Measurements from ENCODE around the gene CTNNBL1.
"Not testable (repeated sequence)": the region's sequence is repeated elsewhere in the genome, so short reads cannot be mapped to it uniquely, and the experiment has no call there.

The CTNNBL1 gene

GRCh38 chr20:37850724-37851355 lies 157.0 kb downstream of the CTNNBL1 start:
- Histone ChIP-seq H3K36me3 (ENCODE audit: control insufficient read depth in 1 of 2, insufficient read depth in 2 of 2, low read depth in 1 of 2, low read length in 2 of 2) (peaks cover 10 to 51% of the 10 kb centered on the region in 2 experiments), H3K4me3 (ENCODE audit: insufficient read depth in 1 of 2, low read depth in 1 of 2, low read length in 2 of 2) (no peak overlapping the region), H3K79me1 (replicated peaks; ENCODE audit: low read length, poor library complexity, severe bottlenecking) (no peaks in the 10 kb centered on the region), H3K9me3 (ENCODE audit: control insufficient read depth, low read length) (no peaks in the 10 kb centered on the region), H4K91ac (ENCODE audit: low read length) (no peak overlapping the region), H3K9ac (ENCODE audit: low read length) (no peak overlapping the region), H3K27ac (ENCODE audit: low read length, poor library complexity, severe bottlenecking) (no peak overlapping the region), H2BK12ac (ENCODE audit: low read length in 2 of 2) (no peak overlapping the region), H2BK15ac (ENCODE audit: low read depth, poor library complexity, severe bottlenecking) (no peak overlapping the region), H3K18ac (ENCODE audit: low read depth in 1 of 2, low read length in 2 of 2) (no peak overlapping the region), H2AK5ac (ENCODE audit: low read length, severe bottlenecking) (no peak overlapping the region), H3K14ac (ENCODE audit: low read length in 2 of 2) (no peak overlapping the region), H3K4me1 (ENCODE audit: control insufficient read depth, insufficient read depth, low read depth, low read length) (no peaks in the 10 kb centered on the region), H2AFZ (ENCODE audit: low read depth, low read length) (no peak overlapping the region), H3K23ac (ENCODE audit: low read length in 2 of 2) (no peak overlapping the region), H3K27me3 (ENCODE audit: control insufficient read depth in 1 of 2, insufficient read depth in 1 of 2, low read length in 2 of 2) (no peaks in the 10 kb centered on the region), H4K8ac (ENCODE audit: low read length) (no peak overlapping the region), H2BK120ac (ENCODE audit: low read depth, low read length) (no peak overlapping the region), H2BK5ac (ENCODE audit: low read depth, low read length, poor library complexity, severe bottlenecking) (no peak overlapping the region), H3K4me2 (ENCODE audit: low read length, poor library complexity, severe bottlenecking) (no peak overlapping the region), H3K4ac (ENCODE audit: low read depth in 1 of 2, low read length in 2 of 2) (no peak overlapping the region)
- no peak for DNase-seq
- WGBS, result 66% methylated on average over 10 of the region's 10 CpGs

- no peak overlapping the region for H2BK5ac ChIP-seq (ENCODE audit: low read depth, low read length, poor library complexity, severe bottlenecking)
- H3K14ac ChIP-seq (ENCODE audit: low read length in 2 of 2), result no peak overlapping the region
- H2BK12ac ChIP-seq (ENCODE audit: low read length in 2 of 2), result no peak overlapping the region
- H3K79me1 ChIP-seq (replicated peaks; ENCODE audit: low read length, poor library complexity, severe bottlenecking), result no peaks in the 10 kb centered on the region
- H4K8ac ChIP-seq (ENCODE audit: low read length), result no peak overlapping the region
- no peak overlapping the region for H3K18ac ChIP-seq (ENCODE audit: low read depth in 1 of 2, low read length in 2 of 2)
- no peak overlapping the region for H4K91ac ChIP-seq (ENCODE audit: low read length)
- H3K27me3 ChIP-seq (ENCODE audit: control insufficient read depth in 1 of 2, insufficient read depth in 1 of 2, low read length in 2 of 2), result no peaks in the 10 kb centered on the region
- no peak overlapping the region for H2BK15ac ChIP-seq (ENCODE audit: low read depth, poor library complexity, severe bottlenecking)
- no peaks in the 10 kb centered on the region for H3K9me3 ChIP-seq (ENCODE audit: control insufficient read depth, low read length)
- no peak overlapping the region for H3K23ac ChIP-seq (ENCODE audit: low read length in 2 of 2)
- no peak overlapping the region for H3K27ac ChIP-seq (ENCODE audit: low read length, poor library complexity, severe bottlenecking)
- peaks cover 13 to 39% of the 10 kb centered on the region in 2 experiments for H3K36me3 ChIP-seq (ENCODE audit: control insufficient read depth in 1 of 2, insufficient read depth in 2 of 2, low read depth in 1 of 2, low read length in 2 of 2)
- H2AK5ac ChIP-seq (ENCODE audit: low read length, severe bottlenecking), result no peak overlapping the region
- H2BK120ac ChIP-seq (ENCODE audit: low read depth, low read length), result no peak overlapping the region
- H3K4ac ChIP-seq (ENCODE audit: low read depth in 1 of 2, low read length in 2 of 2), result no peak overlapping the region
- no peak overlapping the region for H3K9ac ChIP-seq (ENCODE audit: low read length)
- H3K4me2 ChIP-seq (ENCODE audit: low read length, poor library complexity, severe bottlenecking), result no peak overlapping the region
- no peak overlapping the region for H2AFZ ChIP-seq (ENCODE audit: low read depth, low read length)
- no peak overlapping the region for H3K4me3 ChIP-seq (ENCODE audit: insufficient read depth in 1 of 2, low read depth in 1 of 2, low read length in 2 of 2)
- H3K4me1 ChIP-seq (ENCODE audit: control insufficient read depth, insufficient read depth, low read depth, low read length), result no peaks in the 10 kb centered on the region
- 91% methylated on average over 6 of the region's 6 CpGs for WGBS
- DNase-seq, result no peak
Observed at GRCh38 chr20:37852666-37853065, 158.8 kb downstream of the CTNNBL1 start.

GRCh38 chr20:37853823-37854375 lies 160.1 kb downstream of the CTNNBL1 start:
- Histone ChIP-seq H2BK5ac (ENCODE audit: low read depth, low read length, poor library complexity, severe bottlenecking) (no peak overlapping the region), H3K18ac (ENCODE audit: low read depth in 1 of 2, low read length in 2 of 2) (no peak overlapping the region), H3K14ac (ENCODE audit: low read length in 2 of 2) (no peak overlapping the region), H3K36me3 (ENCODE audit: control insufficient read depth in 1 of 2, insufficient read depth in 2 of 2, low read depth in 1 of 2, low read length in 2 of 2) (peaks cover 15 to 39% of the 10 kb centered on the region in 2 experiments), H3K27me3 (ENCODE audit: control insufficient read depth in 1 of 2, insufficient read depth in 1 of 2, low read length in 2 of 2) (no peaks in the 10 kb centered on the region), H2BK15ac (ENCODE audit: low read depth, poor library complexity, severe bottlenecking) (no peak overlapping the region), H3K9me3 (ENCODE audit: control insufficient read depth, low read length) (no peaks in the 10 kb centered on the region), H3K23ac (ENCODE audit: low read length in 2 of 2) (no peak overlapping the region), H4K8ac (ENCODE audit: low read length) (no peak overlapping the region), H2AFZ (ENCODE audit: low read depth, low read length) (no peak overlapping the region), H4K91ac (ENCODE audit: low read length) (no peak overlapping the region), H3K4ac (ENCODE audit: low read depth in 1 of 2, low read length in 2 of 2) (no peak overlapping the region), H2BK12ac (ENCODE audit: low read length in 2 of 2) (no peak overlapping the region), H3K79me1 (replicated peaks; ENCODE audit: low read length, poor library complexity, severe bottlenecking) (no peaks in the 10 kb centered on the region), H3K27ac (ENCODE audit: low read length, poor library complexity, severe bottlenecking) (no peak overlapping the region), H3K4me3 (ENCODE audit: insufficient read depth in 1 of 2, low read depth in 1 of 2, low read length in 2 of 2) (no peak overlapping the region), H2BK120ac (ENCODE audit: low read depth, low read length) (no peak overlapping the region), H3K4me2 (ENCODE audit: low read length, poor library complexity, severe bottlenecking) (no peak overlapping the region), H3K9ac (ENCODE audit: low read length) (no peak overlapping the region), H2AK5ac (ENCODE audit: low read length, severe bottlenecking) (no peak overlapping the region), H3K4me1 (ENCODE audit: control insufficient read depth, insufficient read depth, low read depth, low read length) (no peaks in the 10 kb centered on the region)
- 100% methylated on average over 2 of the region's 2 CpGs for WGBS
- no peak for DNase-seq

GRCh38 chr20:37856034-37856433 lies 162.2 kb downstream of the CTNNBL1 start:
- not testable (repeated sequence) for H3K4me1 ChIP-seq (ENCODE audit: control insufficient read depth, insufficient read depth, low read depth, low read length); H3K14ac ChIP-seq (ENCODE audit: low read length in 2 of 2); H4K91ac ChIP-seq (ENCODE audit: low read length); H3K4me2 ChIP-seq (ENCODE audit: low read length, poor library complexity, severe bottlenecking); H2BK5ac ChIP-seq (ENCODE audit: low read depth, low read length, poor library complexity, severe bottlenecking); H3K27me3 ChIP-seq (ENCODE audit: control insufficient read depth in 1 of 2, insufficient read depth in 1 of 2, low read length in 2 of 2); H3K23ac ChIP-seq (ENCODE audit: low read length in 2 of 2); H2BK120ac ChIP-seq (ENCODE audit: low read depth, low read length); H3K4me3 ChIP-seq (ENCODE audit: insufficient read depth in 1 of 2, low read depth in 1 of 2, low read length in 2 of 2); H3K18ac ChIP-seq (ENCODE audit: low read depth in 1 of 2, low read length in 2 of 2); H3K9ac ChIP-seq (ENCODE audit: low read length); H2AK5ac ChIP-seq (ENCODE audit: low read length, severe bottlenecking); DNase-seq; H2AFZ ChIP-seq (ENCODE audit: low read depth, low read length); H4K8ac ChIP-seq (ENCODE audit: low read length); H3K9me3 ChIP-seq (ENCODE audit: control insufficient read depth, low read length); H2BK12ac ChIP-seq (ENCODE audit: low read length in 2 of 2); H3K4ac ChIP-seq (ENCODE audit: low read depth in 1 of 2, low read length in 2 of 2); H3K79me1 ChIP-seq (replicated peaks; ENCODE audit: low read length, poor library complexity, severe bottlenecking); H2BK15ac ChIP-seq (ENCODE audit: low read depth, poor library complexity, severe bottlenecking); H3K27ac ChIP-seq (ENCODE audit: low read length, poor library complexity, severe bottlenecking)
- WGBS, result over 99% methylated on average over 5 of the region's 5 CpGs
- peaks cover 21 to 42% of the 10 kb centered on the region in 2 experiments for H3K36me3 ChIP-seq (ENCODE audit: control insufficient read depth in 1 of 2, insufficient read depth in 2 of 2, low read depth in 1 of 2, low read length in 2 of 2)

Measured in mesenchymal stem cell (in vitro differentiated cells and primary cell).